OCI-LY3 (cell line): ENCODE measurements around the gene SLC26A8.
"Not testable (repeated sequence)": the region's sequence is repeated elsewhere in the genome, so short reads cannot be mapped to it uniquely, and the experiment has no call there.

ENCODE experiments used
- EZH2phosphoT487 ChIP-seq: fragments of 200-600 bp; shearing (Covaris generic); IDR thresholded peaks from 2 replicates; pipeline ENCODE4 v1.6.1; 2018; ENCODE audit warnings: antibody characterized with exemption, mixed run types, low read depth
- TF ChIP-seq, protein P1 (sequence below): fragments of 200-600, 300-600 bp; sonication (generic); IDR thresholded peaks from 2 replicates; pipeline ENCODE4 v1.5.1; 2014; ENCODE audit warnings: antibody characterized with exemption, low read length, low read depth

DNA sequence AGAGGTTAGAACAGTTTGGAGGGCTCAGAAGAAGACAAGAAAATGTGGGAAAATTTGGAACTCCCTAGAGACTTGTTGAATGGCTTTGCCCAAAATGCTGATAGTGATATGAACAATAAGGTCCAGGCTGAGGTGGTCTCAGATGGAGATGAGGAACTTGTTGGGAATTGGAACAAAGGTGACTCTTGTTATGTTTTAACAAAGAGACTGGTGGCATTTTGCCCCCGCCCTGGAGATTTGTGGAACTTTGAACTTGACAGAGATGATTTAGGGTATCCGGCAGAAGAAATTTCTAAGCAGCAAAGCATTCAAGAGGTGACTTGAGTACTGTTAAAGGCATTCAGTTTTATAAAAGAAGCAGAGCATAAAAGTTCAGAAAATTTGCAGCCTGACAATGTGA lies 84.4 kb downstream of the SLC26A8 start:
- TF ChIP-seq, protein P1, sequence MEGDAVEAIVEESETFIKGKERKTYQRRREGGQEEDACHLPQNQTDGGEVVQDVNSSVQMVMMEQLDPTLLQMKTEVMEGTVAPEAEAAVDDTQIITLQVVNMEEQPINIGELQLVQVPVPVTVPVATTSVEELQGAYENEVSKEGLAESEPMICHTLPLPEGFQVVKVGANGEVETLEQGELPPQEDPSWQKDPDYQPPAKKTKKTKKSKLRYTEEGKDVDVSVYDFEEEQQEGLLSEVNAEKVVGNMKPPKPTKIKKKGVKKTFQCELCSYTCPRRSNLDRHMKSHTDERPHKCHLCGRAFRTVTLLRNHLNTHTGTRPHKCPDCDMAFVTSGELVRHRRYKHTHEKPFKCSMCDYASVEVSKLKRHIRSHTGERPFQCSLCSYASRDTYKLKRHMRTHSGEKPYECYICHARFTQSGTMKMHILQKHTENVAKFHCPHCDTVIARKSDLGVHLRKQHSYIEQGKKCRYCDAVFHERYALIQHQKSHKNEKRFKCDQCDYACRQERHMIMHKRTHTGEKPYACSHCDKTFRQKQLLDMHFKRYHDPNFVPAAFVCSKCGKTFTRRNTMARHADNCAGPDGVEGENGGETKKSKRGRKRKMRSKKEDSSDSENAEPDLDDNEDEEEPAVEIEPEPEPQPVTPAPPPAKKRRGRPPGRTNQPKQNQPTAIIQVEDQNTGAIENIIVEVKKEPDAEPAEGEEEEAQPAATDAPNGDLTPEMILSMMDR = not testable (repeated sequence)
- TF ChIP-seq EZH2phosphoT487 = not testable (repeated sequence)
